H1 (cell line): Measurements from ENCODE around the gene GRSF1. TPM values are rescaled to one million over a fixed set of nuclear protein-coding genes. Genes with fewer than 3 reads are reported as not detected.

Experiments used
- CTCF ChIA-PET: fragments of 300-600 bp; sonication (Branson Sonifier 250); formaldehyde crosslinking; loops from one replicate; lab custom pipeline; 2021; ENCODE audit not compliant: partially characterized antibody; lab: Charles Lee
- POLR2A ChIA-PET: fragments of 300-600 bp; sonication (Branson Sonifier 250); formaldehyde crosslinking; loops from one replicate; lab custom pipeline; 2021; ENCODE audit warnings: inconsistent platforms; ENCODE audit not compliant: partially characterized antibody; lab: Charles Lee
- DNase-seq, 2 experiments: peaks; one replicate each; pipeline versions ENCODE4 v3.0.0 to v3.0.0-alpha.2; 2010 to 2022; ENCODE audit warnings: low spot score in 2 of 2, low read depth in 1 of 2, mixed read lengths in 1 of 2
- FAIRE-seq: peaks from 2 replicates; lab custom pipeline; 2011; peaks lifted over from hg19 to GRCh38; lab: Jason Lieb, UNC
- H2AFZ ChIP-seq: 2 replicates; pipeline ENCODE4 v1.8.1; 2012; ENCODE audit warnings: low read length, inconsistent platforms
- H2AK5ac ChIP-seq: 2 replicates; pipeline ENCODE4 v1.6.1; 2013; ENCODE audit warnings: low read depth, low read length
- H2BK120ac ChIP-seq: replicated peaks from 2 replicates; pipeline ENCODE3; 2013; ENCODE audit warnings: low read depth, low read length, inconsistent platforms
- H2BK12ac ChIP-seq: 2 replicates; pipeline ENCODE4 v1.6.1; 2013; ENCODE audit warnings: low read depth, low read length
- H2BK15ac ChIP-seq: 2 replicates; pipeline ENCODE4 v1.6.1; 2013; ENCODE audit warnings: low read length
- H2BK20ac ChIP-seq: 2 replicates; pipeline ENCODE4 v1.6.1; 2013; ENCODE audit warnings: low read length
- H2BK5ac ChIP-seq: 2 replicates; pipeline ENCODE4 v1.6.1; 2013; ENCODE audit warnings: low read depth, low read length
- H3K14ac ChIP-seq: 2 replicates; pipeline ENCODE4 v1.6.1; 2013; ENCODE audit warnings: inconsistent platforms; ENCODE audit not compliant: insufficient read length
- H3K18ac ChIP-seq: 2 replicates; pipeline ENCODE4 v1.6.1; 2013; ENCODE audit warnings: low read length; ENCODE audit errors: extremely low read depth
- H3K23ac ChIP-seq: 2 replicates; pipeline ENCODE4 v1.6.1; 2013; ENCODE audit warnings: inconsistent platforms; ENCODE audit not compliant: insufficient read length
- H3K23me2 ChIP-seq: 2 replicates; pipeline ENCODE4 v1.6.1; 2013; ENCODE audit warnings: low read depth, low read length
- H3K27ac ChIP-seq: 2 replicates; pipeline ENCODE4 v1.6.1; 2011; ENCODE audit warnings: low read depth, low read length, inconsistent platforms
- H3K27me3 ChIP-seq, 4 experiments: replicated peaks in 1 of 4; 1 replicate in 1 of 4; 2 replicates in 3 of 4; pipeline versions ENCODE4 v1.6.1 to v1.8.1; 2011 to 2013; ENCODE audit warnings: low read length in 3 of 4, mild to moderate bottlenecking in 3 of 4, inconsistent platforms in 2 of 4, mixed read lengths in 2 of 4, moderate library complexity in 1 of 4; ENCODE audit not compliant: control insufficient read depth in 3 of 4, insufficient read depth in 3 of 4; ENCODE audit errors: extremely low read depth in 1 of 4
- H3K36me3 ChIP-seq, 4 experiments: 2 replicates each; pipeline versions ENCODE4 v1.6.1 to v1.8.1; 2011 to 2013; ENCODE audit warnings: mild to moderate bottlenecking in 4 of 4, low read length in 3 of 4, moderate library complexity in 2 of 4, control low read depth in 1 of 4, inconsistent platforms in 1 of 4; ENCODE audit not compliant: insufficient read depth in 4 of 4, control insufficient read depth in 2 of 4
- H3K4ac ChIP-seq: replicated peaks from 2 replicates; pipeline ENCODE3; 2013; ENCODE audit warnings: low read length, low read depth, mixed read lengths, inconsistent platforms; ENCODE audit not compliant: insufficient read length
- H3K4me1 ChIP-seq, 4 experiments: replicated peaks in 1 of 4; 1 replicate in 1 of 4; 2 replicates in 3 of 4; pipeline versions ENCODE4 v1.6.1 to v1.8.1; 2011 to 2013; ENCODE audit warnings: low read length in 3 of 4, inconsistent platforms in 2 of 4, mixed read lengths in 1 of 4; ENCODE audit not compliant: insufficient read depth in 4 of 4, control insufficient read depth in 3 of 4
- H3K4me2 ChIP-seq, 2 experiments: 2 replicates each; pipeline versions ENCODE4 v1.6.1 to v1.8.1; 2011 to 2013; ENCODE audit warnings: low read depth in 2 of 2, low read length in 2 of 2, control low read depth in 1 of 2, inconsistent platforms in 1 of 2, mild to moderate bottlenecking in 1 of 2; ENCODE audit not compliant: insufficient read depth in 1 of 2
- H3K4me3 ChIP-seq, 4 experiments: fragments of 200-600, 300-600 bp in 1 of 4; sonication (generic), shearing (Covaris generic), sonication (Bioruptor Twin) in 1 of 4; 2 replicates each; pipeline versions ENCODE4 v1.5.1 to v1.8.1; 2011 to 2016; ENCODE audit warnings: low read length in 4 of 4, low read depth in 3 of 4, control low read depth in 2 of 4, inconsistent platforms in 2 of 4, mild to moderate bottlenecking in 2 of 4, mixed read lengths in 1 of 4, moderate library complexity in 1 of 4; ENCODE audit not compliant: insufficient read depth in 2 of 4; ENCODE audit errors: extremely low read depth in 1 of 4
- H3K56ac ChIP-seq: replicated peaks from 2 replicates; pipeline ENCODE3; 2013; ENCODE audit warnings: low read depth, mild to moderate bottlenecking, mixed read lengths, low read length, inconsistent platforms; ENCODE audit not compliant: insufficient read length
- H3K79me1 ChIP-seq: 2 replicates; pipeline ENCODE4 v1.6.1; 2013; ENCODE audit warnings: low read depth, low read length, control low read depth
- H3K79me2 ChIP-seq, 2 experiments: 2 replicates each; pipeline versions ENCODE4 v1.6.1 to v1.8.1; 2012 to 2013; ENCODE audit warnings: low read length in 2 of 2, mild to moderate bottlenecking in 2 of 2, inconsistent platforms in 1 of 2; ENCODE audit not compliant: insufficient read depth in 2 of 2, control insufficient read depth in 1 of 2
- H3K9ac ChIP-seq, 4 experiments: replicated peaks in 1 of 4; 1 replicate in 1 of 4; 2 replicates in 3 of 4; pipeline versions ENCODE4 v1.6.1 to v1.8.1; 2011 to 2013; ENCODE audit warnings: low read depth in 3 of 4, low read length in 3 of 4, control low read depth in 2 of 4, mild to moderate bottlenecking in 2 of 4, moderate library complexity in 2 of 4, inconsistent platforms in 1 of 4; ENCODE audit errors: extremely low read depth in 1 of 4
- H3K9me3 ChIP-seq, 2 experiments: 2 replicates each; pipeline versions ENCODE4 v1.6.1 to v1.8.1; 2012 to 2013; ENCODE audit warnings: mild to moderate bottlenecking in 2 of 2, moderate library complexity in 2 of 2, control low read depth in 1 of 2, inconsistent platforms in 1 of 2, low read depth in 1 of 2, low read length in 1 of 2, mixed read lengths in 1 of 2; ENCODE audit not compliant: insufficient read depth in 2 of 2
- H4K20me1 ChIP-seq, 2 experiments: replicated peaks in 1 of 2; 2 replicates each; pipeline versions ENCODE3 to v1.8.1; 2011 to 2013; ENCODE audit warnings: inconsistent platforms in 2 of 2, low read length in 2 of 2, mild to moderate bottlenecking in 1 of 2; ENCODE audit not compliant: insufficient read depth in 2 of 2, control insufficient read depth in 1 of 2
- H4K5ac ChIP-seq: 2 replicates; pipeline ENCODE4 v1.6.1; 2013; ENCODE audit warnings: low read length, low read depth, mixed read lengths, inconsistent platforms; ENCODE audit not compliant: insufficient read length
- H4K8ac ChIP-seq: 2 replicates; pipeline ENCODE4 v1.8.0; 2013; ENCODE audit warnings: mild to moderate bottlenecking, moderate library complexity, low read length, inconsistent platforms; ENCODE audit not compliant: insufficient read depth; ENCODE audit errors: extremely low read depth
- H4K91ac ChIP-seq: replicated peaks from 2 replicates; pipeline ENCODE3; 2013; ENCODE audit warnings: low read length, mixed read lengths, inconsistent platforms; ENCODE audit not compliant: insufficient read length
- CBX8 ChIP-seq: fragments of 300-800, 300-1000 bp; sonication (generic); IDR thresholded peaks from 2 replicates; pipeline ENCODE4 v1.7.1; 2016; ENCODE audit warnings: low read depth, low read length, borderline replicate concordance
- CEBPB ChIP-seq: IDR thresholded peaks from 2 replicates; pipeline ENCODE4 v1.6.1; 2012; ENCODE audit warnings: low read depth, low read length
- CHD2 ChIP-seq: IDR thresholded peaks from 2 replicates; pipeline ENCODE4 v1.6.1; 2012; ENCODE audit warnings: low read length, improper control_type of control experiment
- CREB1 ChIP-seq: IDR thresholded peaks from 2 replicates; pipeline ENCODE4 v1.6.1; 2012; ENCODE audit warnings: inconsistent platforms
- E2F6 ChIP-seq: IDR thresholded peaks from 2 replicates; pipeline ENCODE4 v1.6.1; 2012; ENCODE audit warnings: inconsistent platforms
- MAX ChIP-seq: IDR thresholded peaks from 2 replicates; pipeline ENCODE4 v1.6.1; 2012; ENCODE audit warnings: inconsistent platforms
- POLR2A ChIP-seq, 2 experiments: IDR thresholded peaks; 1 replicate in 1 of 2; 2 replicates in 1 of 2; pipeline ENCODE4 v1.6.1; 2011; ENCODE audit warnings: low read depth in 2 of 2, low read length in 2 of 2, mild to moderate bottlenecking in 2 of 2; ENCODE audit errors: control extremely low read depth in 1 of 2
- POLR2AphosphoS5 ChIP-seq: IDR thresholded peaks from 2 replicates; pipeline ENCODE4 v1.6.1; 2011; ENCODE audit warnings: low read depth, low read length
- RAD21 ChIP-seq, 2 experiments: IDR thresholded peaks in 1 of 2; conservative IDR thresholded peaks in 1 of 2; 2 replicates each; pipeline ENCODE4 v1.6.1; 2011; ENCODE audit warnings: low read depth in 2 of 2, low read length in 2 of 2, improper control_type of control experiment in 1 of 2, inconsistent platforms in 1 of 2, mild to moderate bottlenecking in 1 of 2, moderate library complexity in 1 of 2
- RBBP5 ChIP-seq: IDR thresholded peaks from 2 replicates; pipeline ENCODE4 v1.7.1; 2012; ENCODE audit warnings: low read depth, mild to moderate bottlenecking, inconsistent platforms, low read length, moderate library complexity, borderline replicate concordance
- SIX5 ChIP-seq: IDR thresholded peaks from 2 replicates; pipeline ENCODE4 v1.6.1; 2011; ENCODE audit warnings: mild to moderate bottlenecking, low read depth, low read length
- TCF12 ChIP-seq: IDR thresholded peaks from 2 replicates; pipeline ENCODE4 v1.6.1; 2011; ENCODE audit warnings: low read depth, mild to moderate bottlenecking, low read length
- WGBS, 2 experiments: shearing (Covaris generic) in 1 of 2; methylation state at CpG; one replicate each; pipeline versions ENCODE4 v1.1.6 to v1.1.7; 2013 to 2015; ENCODE audit warnings: low lambda C conversion rate in 2 of 2, mixed read lengths in 2 of 2, inconsistent platforms in 1 of 2, low coverage in 1 of 2, missing lambda C conversion rate in 1 of 2; ENCODE audit not compliant: insufficient replicate concordance in 2 of 2, insufficient coverage in 1 of 2, insufficient read length in 1 of 2; ENCODE audit errors: extremely low coverage in 1 of 2, missing lambda C conversion rate in 1 of 2; 5-methylcytosine and 5-hydroxymethylcytosine counted together
- polyA plus RNA-seq, 7 experiments: library from polyadenylated mRNA; depleted of rRNA in 3 of 7; stranded (reverse) in 5 of 7; unstranded in 2 of 7; fragments of >200 nt in 5 of 7; fragments of 200-250 nt in 2 of 7; gene quantifications; 1 replicate in 5 of 7; 2 replicates in 1 of 7; 4 replicates in 1 of 7; pipeline versions ENCODE4 v1.2.1 to v1.2.3, GENCODE V29; 2011 to 2013; ENCODE audit warnings: missing spikeins in 2 of 7, mixed read lengths in 2 of 7
- total RNA-seq: library from RNA; stranded (reverse); fragmentation: NEBNext Ultra II Directional; extraction: Animal tissue kit (Norgen Biotek cat#: 25700); gene quantifications from 2 replicates; pipeline ENCODE4 v1.2.1, GENCODE V29; 2021

Gene GRSF1
- total and polyA plus RNA-seq, 2 of the 8 experiments (the other 6 are each of a cell fraction or from before 2014, with no cell fraction given): 44.3 to 112 TPM

GRCh38 chr4:70836081-70836480, 3.6 kb downstream of the GRSF1 start:
- CTCF ChIA-PET: interaction anchor here (0.6 to 0.9 kb wide), 2 partner anchors 8 to 592 kb away, joined by 3 read pairs; no protein-coding TSS in a partner anchor
- no peak for FAIRE-seq
- H4K20me1 ChIP-seq: peaks cover 2 to 9% of the 10 kb centered on the region in 2 experiments

More at GRCh38 chr4:70836081-70836480, 3.6 kb downstream of the GRSF1 start:
- no peaks in the 10 kb centered on the region for H3K27me3 ChIP-seq
- H3K23ac ChIP-seq: no peak overlapping the region
- no peak overlapping the region for H3K4me3 ChIP-seq
- H3K36me3 ChIP-seq: peaks cover 13 to 47% (median 24%) of the 10 kb centered on the region in 4 experiments; a peak in 7 of 8 replicates
- no peak overlapping the region for H4K5ac ChIP-seq
- H3K14ac ChIP-seq: no peak overlapping the region
- H3K4me2 ChIP-seq: no peak overlapping the region; a peak in 1 of 4 replicates
- POLR2A ChIA-PET: interaction anchor here (1.0 to 1.5 kb wide), 2 partner anchors 10 to 66 kb away, joined by 4 to 5 read pairs; partner anchors contain the start of gene MOB1B
- no peak overlapping the region for H4K8ac ChIP-seq
- H4K91ac ChIP-seq: no peak overlapping the region
- no peak overlapping the region for H3K18ac ChIP-seq
- no peak overlapping the region for H2BK15ac ChIP-seq
- no peak overlapping the region for H2BK120ac ChIP-seq
- no peaks in the 10 kb centered on the region for H3K9me3 ChIP-seq
- no peaks in the 10 kb centered on the region; the same call in 1 of the 2 replicates for H3K79me1 ChIP-seq
- H2BK12ac ChIP-seq: no peak overlapping the region
- peaks cover 26 to 58% of the 10 kb centered on the region in 2 experiments for H3K79me2 ChIP-seq
- H3K56ac ChIP-seq: no peak overlapping the region
- H2BK20ac ChIP-seq: no peak overlapping the region
- WGBS, 2 experiments: 91% methylated on average over 2 of the region's 2 CpGs; no CpG with 5 or more reads in 1 of the 2 experiments
- no peak overlapping the region for H3K9ac ChIP-seq
- peaks cover 0 to 7% (median 2%) of the 10 kb centered on the region in 4 experiments; a peak in 3 of 7 replicates for H3K4me1 ChIP-seq
- no peak overlapping the region for H3K27ac ChIP-seq
- no peaks in the 10 kb centered on the region for H3K23me2 ChIP-seq
- no peak overlapping the region for H2AFZ ChIP-seq
- H2AK5ac ChIP-seq: no peak overlapping the region
- no peak overlapping the region for H3K4ac ChIP-seq
- no peak for TF ChIP-seq CREB1
- TF ChIP-seq POLR2A (IDR thresholded peaks at IDR 0.05; ENCODE audit: control extremely low read depth in 1 of 2, low read depth in 2 of 2, low read length in 2 of 2): no peak
- no peak for TF ChIP-seq RBBP5
- no peak for TF ChIP-seq CBX8
- no peak for TF ChIP-seq TCF12
- no peak for TF ChIP-seq E2F6
- no peak for TF ChIP-seq CEBPB
- TF ChIP-seq SIX5: no peak
- TF ChIP-seq POLR2AphosphoS5: no peak
- TF ChIP-seq CHD2: no peak
- TF ChIP-seq MAX: no peak
- TF ChIP-seq RAD21 (IDR thresholded peaks at IDR 0.05 in 1 of 2, conservative IDR thresholded peaks at IDR 0.05 in 1 of 2; ENCODE audit: low read depth in 2 of 2, low read length in 2 of 2): no peak
- DNase-seq: no peak
- H2BK5ac ChIP-seq: no peak overlapping the region
